Vagina (tissue), 2 donors: ENCODE results near the gene NUP85.

Experiments used
- CTCF ChIP-seq, 3 experiments: fragments of 450-650 bp in 2 of 3; fragments of 200-600 bp in 1 of 3; sonication (generic) in 1 of 3; IDR thresholded peaks; one replicate each; pipeline ENCODE4 v1.5.1; 2017 to 2019; ENCODE audit warnings: antibody characterized with exemption in 3 of 3, mild to moderate bottlenecking in 2 of 3, moderate library complexity in 2 of 3
- POLR2A ChIP-seq, 2 donors: fragments of 450-650 bp; IDR thresholded peaks; one replicate each; pipeline ENCODE4 v1.6.1; 2017; ENCODE audit warnings: antibody characterized with exemption in 2 of 2, mild to moderate bottlenecking in 2 of 2, moderate library complexity in 2 of 2
- POLR2AphosphoS5 ChIP-seq, 2 donors: sonication (generic); formaldehyde crosslinking; IDR thresholded peaks; one replicate each; pipeline ENCODE4 v1.9.0; 2017; ENCODE audit warnings: antibody characterized with exemption in 2 of 2, mild to moderate bottlenecking in 2 of 2, low read depth in 1 of 2; ENCODE audit not compliant: insufficient read depth in 1 of 2

GRCh38 chr17:75176625-75177024, 28.9 kb upstream of the NUP85 start:
- TF ChIP-seq POLR2A (IDR thresholded peaks at IDR 0.05) (no peak), CTCF (IDR thresholded peaks at IDR 0.05) (no peak), POLR2AphosphoS5 (IDR thresholded peaks at IDR 0.05; ENCODE audit: insufficient read depth in 1 of 2, low read depth in 1 of 2) (no peak)
